Measurements from ENCODE around the gene TLR6.

DNA sequence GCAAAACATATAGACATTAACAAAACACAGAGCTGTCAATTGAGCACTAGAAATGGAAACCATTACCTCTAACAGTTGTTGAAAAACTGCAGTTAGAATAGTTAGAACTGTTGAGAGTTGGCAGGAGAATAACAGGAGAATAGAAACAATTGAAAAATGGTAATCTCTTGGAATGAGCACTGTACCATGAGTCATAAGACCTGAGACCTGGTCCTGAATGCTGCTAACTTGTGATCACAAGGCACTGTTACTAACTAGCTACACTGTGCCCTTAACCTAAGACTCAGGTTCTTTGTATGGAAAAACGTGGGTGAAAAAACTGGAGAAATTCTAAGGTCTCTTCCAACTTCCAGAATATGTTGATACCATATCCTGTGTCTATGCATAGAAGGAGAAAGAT is 40.3 kb upstream of the TLR6 start:
- no peak for TF ChIP-seq SIN3A (IDR thresholded peaks at IDR 0.05; ENCODE audit: borderline replicate concordance, low read depth, low read length)
- TF ChIP-seq NRF1 (IDR thresholded peaks at IDR 0.05; ENCODE audit: low read depth, low read length) = no peak
- TF ChIP-seq, protein P1, sequence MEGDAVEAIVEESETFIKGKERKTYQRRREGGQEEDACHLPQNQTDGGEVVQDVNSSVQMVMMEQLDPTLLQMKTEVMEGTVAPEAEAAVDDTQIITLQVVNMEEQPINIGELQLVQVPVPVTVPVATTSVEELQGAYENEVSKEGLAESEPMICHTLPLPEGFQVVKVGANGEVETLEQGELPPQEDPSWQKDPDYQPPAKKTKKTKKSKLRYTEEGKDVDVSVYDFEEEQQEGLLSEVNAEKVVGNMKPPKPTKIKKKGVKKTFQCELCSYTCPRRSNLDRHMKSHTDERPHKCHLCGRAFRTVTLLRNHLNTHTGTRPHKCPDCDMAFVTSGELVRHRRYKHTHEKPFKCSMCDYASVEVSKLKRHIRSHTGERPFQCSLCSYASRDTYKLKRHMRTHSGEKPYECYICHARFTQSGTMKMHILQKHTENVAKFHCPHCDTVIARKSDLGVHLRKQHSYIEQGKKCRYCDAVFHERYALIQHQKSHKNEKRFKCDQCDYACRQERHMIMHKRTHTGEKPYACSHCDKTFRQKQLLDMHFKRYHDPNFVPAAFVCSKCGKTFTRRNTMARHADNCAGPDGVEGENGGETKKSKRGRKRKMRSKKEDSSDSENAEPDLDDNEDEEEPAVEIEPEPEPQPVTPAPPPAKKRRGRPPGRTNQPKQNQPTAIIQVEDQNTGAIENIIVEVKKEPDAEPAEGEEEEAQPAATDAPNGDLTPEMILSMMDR (IDR thresholded peaks at IDR 0.05) = no peak
- TF ChIP-seq, protein P2, sequence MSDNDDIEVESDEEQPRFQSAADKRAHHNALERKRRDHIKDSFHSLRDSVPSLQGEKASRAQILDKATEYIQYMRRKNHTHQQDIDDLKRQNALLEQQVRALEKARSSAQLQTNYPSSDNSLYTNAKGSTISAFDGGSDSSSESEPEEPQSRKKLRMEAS (IDR thresholded peaks at IDR 0.05; ENCODE audit: low read depth) = no peak
- TF ChIP-seq EP300 (IDR thresholded peaks at IDR 0.05; ENCODE audit: borderline replicate concordance in 1 of 2, low read depth in 1 of 2, low read length in 1 of 2) = no peak
- TF ChIP-seq EZH2phosphoT487 (IDR thresholded peaks at IDR 0.05; ENCODE audit: borderline replicate concordance, low read depth) = no peak
- TF ChIP-seq RCOR1 (IDR thresholded peaks at IDR 0.05; ENCODE audit: low read length) = no peak
- TF ChIP-seq TCF12 (IDR thresholded peaks at IDR 0.05) = no peak
- TF ChIP-seq, protein P3, sequence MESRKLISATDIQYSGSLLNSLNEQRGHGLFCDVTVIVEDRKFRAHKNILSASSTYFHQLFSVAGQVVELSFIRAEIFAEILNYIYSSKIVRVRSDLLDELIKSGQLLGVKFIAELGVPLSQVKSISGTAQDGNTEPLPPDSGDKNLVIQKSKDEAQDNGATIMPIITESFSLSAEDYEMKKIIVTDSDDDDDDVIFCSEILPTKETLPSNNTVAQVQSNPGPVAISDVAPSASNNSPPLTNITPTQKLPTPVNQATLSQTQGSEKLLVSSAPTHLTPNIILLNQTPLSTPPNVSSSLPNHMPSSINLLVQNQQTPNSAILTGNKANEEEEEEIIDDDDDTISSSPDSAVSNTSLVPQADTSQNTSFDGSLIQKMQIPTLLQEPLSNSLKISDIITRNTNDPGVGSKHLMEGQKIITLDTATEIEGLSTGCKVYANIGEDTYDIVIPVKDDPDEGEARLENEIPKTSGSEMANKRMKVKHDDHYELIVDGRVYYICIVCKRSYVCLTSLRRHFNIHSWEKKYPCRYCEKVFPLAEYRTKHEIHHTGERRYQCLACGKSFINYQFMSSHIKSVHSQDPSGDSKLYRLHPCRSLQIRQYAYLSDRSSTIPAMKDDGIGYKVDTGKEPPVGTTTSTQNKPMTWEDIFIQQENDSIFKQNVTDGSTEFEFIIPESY (IDR thresholded peaks at IDR 0.05; ENCODE audit: borderline replicate concordance, low read depth) = no peak
- TF ChIP-seq RFX5 (IDR thresholded peaks at IDR 0.05; ENCODE audit: low read length) = no peak
- TF ChIP-seq TAF1 (IDR thresholded peaks at IDR 0.05; ENCODE audit: borderline replicate concordance, low read depth, low read length) = no peak
- TF ChIP-seq, protein P4, sequence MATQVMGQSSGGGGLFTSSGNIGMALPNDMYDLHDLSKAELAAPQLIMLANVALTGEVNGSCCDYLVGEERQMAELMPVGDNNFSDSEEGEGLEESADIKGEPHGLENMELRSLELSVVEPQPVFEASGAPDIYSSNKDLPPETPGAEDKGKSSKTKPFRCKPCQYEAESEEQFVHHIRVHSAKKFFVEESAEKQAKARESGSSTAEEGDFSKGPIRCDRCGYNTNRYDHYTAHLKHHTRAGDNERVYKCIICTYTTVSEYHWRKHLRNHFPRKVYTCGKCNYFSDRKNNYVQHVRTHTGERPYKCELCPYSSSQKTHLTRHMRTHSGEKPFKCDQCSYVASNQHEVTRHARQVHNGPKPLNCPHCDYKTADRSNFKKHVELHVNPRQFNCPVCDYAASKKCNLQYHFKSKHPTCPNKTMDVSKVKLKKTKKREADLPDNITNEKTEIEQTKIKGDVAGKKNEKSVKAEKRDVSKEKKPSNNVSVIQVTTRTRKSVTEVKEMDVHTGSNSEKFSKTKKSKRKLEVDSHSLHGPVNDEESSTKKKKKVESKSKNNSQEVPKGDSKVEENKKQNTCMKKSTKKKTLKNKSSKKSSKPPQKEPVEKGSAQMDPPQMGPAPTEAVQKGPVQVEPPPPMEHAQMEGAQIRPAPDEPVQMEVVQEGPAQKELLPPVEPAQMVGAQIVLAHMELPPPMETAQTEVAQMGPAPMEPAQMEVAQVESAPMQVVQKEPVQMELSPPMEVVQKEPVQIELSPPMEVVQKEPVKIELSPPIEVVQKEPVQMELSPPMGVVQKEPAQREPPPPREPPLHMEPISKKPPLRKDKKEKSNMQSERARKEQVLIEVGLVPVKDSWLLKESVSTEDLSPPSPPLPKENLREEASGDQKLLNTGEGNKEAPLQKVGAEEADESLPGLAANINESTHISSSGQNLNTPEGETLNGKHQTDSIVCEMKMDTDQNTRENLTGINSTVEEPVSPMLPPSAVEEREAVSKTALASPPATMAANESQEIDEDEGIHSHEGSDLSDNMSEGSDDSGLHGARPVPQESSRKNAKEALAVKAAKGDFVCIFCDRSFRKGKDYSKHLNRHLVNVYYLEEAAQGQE (IDR thresholded peaks at IDR 0.05; ENCODE audit: low read depth, low read length) = no peak
- no peak for TF ChIP-seq POLR2AphosphoS5 (IDR thresholded peaks at IDR 0.05; ENCODE audit: low read depth, low read length)
- no peak for TF ChIP-seq RXRA (IDR thresholded peaks at IDR 0.05; ENCODE audit: borderline replicate concordance, low read depth)

Measured in SK-N-SH (cell line).